Measurements from ENCODE around the gene CDC123.
A peak's percentile ranks its signal among the peaks of the same experiment; 100 is the strongest.
"Not testable (repeated sequence)": the region's sequence is repeated elsewhere in the genome, so short reads cannot be mapped to it uniquely, and the experiment has no call there.

CDC123 gene

GRCh38 chr10:12195603-12196506, at the start of gene CDC123, which contains the start of gene NUDT5:
Gene CDC123 (plus strand): TSS chr10:12196188. CDS start chr10:12196246, 58 bp downstream.
Gene NUDT5 (minus strand): TSS chr10:12195891. CDS start chr10:12186291, 9,600 bp downstream.
- peak; percentile 87 for DNase-seq

GRCh38 chr10:12150163-12150562, 45.8 kb upstream of the CDC123 start:
- no peak for DNase-seq

GRCh38 chr10:12154516-12154915, 41.5 kb upstream of the CDC123 start:
- DNase-seq, result no peak

- DNase-seq, result no peak
These were observed 39.4 kb upstream of the CDC123 start for GRCh38 chr10:12156367-12157123.

- no peak for DNase-seq
These were observed 37.9 kb upstream of the CDC123 start for GRCh38 chr10:12158111-12158510.

GRCh38 chr10:12160664-12161063, 35.3 kb upstream of the CDC123 start:
- no peak for DNase-seq

- no peak for DNase-seq
These were observed 33.1 kb upstream of the CDC123 start for GRCh38 chr10:12162927-12163326.

GRCh38 chr10:12164085-12164484, 31.9 kb upstream of the CDC123 start:
- no peak for DNase-seq

GRCh38 chr10:12165036-12165435, 31.0 kb upstream of the CDC123 start:
- DNase-seq, result no peak

GRCh38 chr10:12165999-12166775, 29.8 kb upstream of the CDC123 start:
- DNase-seq, result no peak

GRCh38 chr10:12171512-12171911, 24.5 kb upstream of the CDC123 start:
- DNase-seq, result not testable (repeated sequence)

- peak; percentile 5 for DNase-seq
These were observed 18.3 kb upstream of the CDC123 start for GRCh38 chr10:12177642-12178041.

GRCh38 chr10:12179606-12180170, 16.3 kb upstream of the CDC123 start:
- no peak for DNase-seq

GRCh38 chr10:12180221-12180974, 15.6 kb upstream of the CDC123 start:
- no peak for DNase-seq

- no peak for DNase-seq
These were observed 14.8 kb upstream of the CDC123 start for GRCh38 chr10:12181065-12181775.

GRCh38 chr10:12184165-12184564, 11.8 kb upstream of the CDC123 start:
- DNase-seq, result no peak

GRCh38 chr10:12186323-12186722, 9.7 kb upstream of the CDC123 start:
- DNase-seq, result no peak

GRCh38 chr10:12187321-12187905, 8.6 kb upstream of the CDC123 start:
- no peak for DNase-seq

GRCh38 chr10:12188656-12189055, 7.3 kb upstream of the CDC123 start:
- no peak for DNase-seq

- DNase-seq, result no peak
These were observed 6.6 kb upstream of the CDC123 start for GRCh38 chr10:12189426-12189825.

- DNase-seq, result no peak
These were observed 4.3 kb upstream of the CDC123 start for GRCh38 chr10:12191715-12192114.
